B cell (primary cell): ENCODE results near the gene MRPS27. TPM values are rescaled to one million over a fixed set of nuclear protein-coding genes. Genes with fewer than 3 reads are reported as not detected.

Experiments
- ATAC-seq: fragments of 200-7000 bp; cut with Tn5 transposase; one replicate; pipeline ENCODE4 v1.10.0; 2021; ENCODE audit warnings: low read depth, mild to moderate bottlenecking, moderate number of reproducible peaks, moderate library complexity
- CTCF ChIA-PET: fragments of 350-600 bp; sonication (Branson Sonifier 250); formaldehyde crosslinking; loops from one replicate; lab custom pipeline; 2021; ENCODE audit warnings: antibody characterized with exemption, inconsistent platforms; lab: Charles Lee
- POLR2A ChIA-PET: fragments of 350-600 bp; sonication (Branson Sonifier 250); formaldehyde crosslinking; loops from one replicate; lab custom pipeline; 2021; ENCODE audit warnings: antibody characterized with exemption; lab: Charles Lee
- DNase-seq: peaks from one replicate; pipeline ENCODE4 v3.0.0; 2013
- H2AFZ ChIP-seq: 2 replicates; pipeline ENCODE4 v1.6.1; 2012; ENCODE audit warnings: mild to moderate bottlenecking, low read depth, low read length; ENCODE audit not compliant: insufficient read depth, poor library complexity, severe bottlenecking
- H3K27ac ChIP-seq, 2 donors: 1 replicate in 1 of 2; 2 replicates in 1 of 2; pipeline ENCODE4 v1.5.1; 2012 to 2013; ENCODE audit warnings: low read length in 2 of 2, mild to moderate bottlenecking in 2 of 2, moderate library complexity in 1 of 2
- H3K27me3 ChIP-seq, 4 experiments: fragments of 200-600 bp in 1 of 4; sonication (generic) in 1 of 4; replicated peaks in 1 of 4; 1 replicate in 2 of 4; 2 replicates in 2 of 4; pipeline versions ENCODE4 v1.6.1 to v1.7.0; 2013 to 2016; ENCODE audit warnings: low read length in 3 of 4, mild to moderate bottlenecking in 2 of 4, mixed read lengths in 1 of 4, moderate library complexity in 1 of 4; ENCODE audit not compliant: insufficient read depth in 4 of 4, control insufficient read depth in 3 of 4; ENCODE audit errors: control extremely low read depth in 1 of 4
- H3K36me3 ChIP-seq, 2 experiments: replicated peaks in 1 of 2; 1 replicate in 1 of 2; 2 replicates in 1 of 2; pipeline versions ENCODE4 v1.6.1 to v1.7.1; 2013; ENCODE audit warnings: low read length in 1 of 2; ENCODE audit not compliant: insufficient read depth in 2 of 2, control insufficient read depth in 1 of 2; ENCODE audit errors: control extremely low read depth in 1 of 2, extremely low read depth in 1 of 2
- H3K4me1 ChIP-seq, 2 donors: fragments of 200-600 bp in 1 of 2; sonication (generic) in 1 of 2; 1 replicate in 1 of 2; 2 replicates in 1 of 2; pipeline versions ENCODE4 v1.5.1 to v1.6.1; 2013 to 2017; ENCODE audit warnings: low read length in 2 of 2; ENCODE audit not compliant: control insufficient read depth in 2 of 2, insufficient read depth in 2 of 2
- H3K4me2 ChIP-seq: replicated peaks from 2 replicates; pipeline ENCODE3; 2012; ENCODE audit warnings: mild to moderate bottlenecking, low read depth, low read length; ENCODE audit not compliant: poor library complexity, severe bottlenecking
- H3K4me3 ChIP-seq, 5 experiments: fragments of 200-600 bp in 1 of 5; sonication (generic) in 1 of 5; 1 replicate in 3 of 5; 2 replicates in 2 of 5; pipeline versions ENCODE4 v1.5.1 to v1.7.0; 2011 to 2016; ENCODE audit warnings: low read length in 4 of 5, mild to moderate bottlenecking in 4 of 5, low read depth in 2 of 5, control low read depth in 1 of 5, moderate library complexity in 1 of 5; ENCODE audit not compliant: insufficient read depth in 1 of 5; ENCODE audit errors: control extremely low read depth in 1 of 5, extremely low read depth in 1 of 5
- H3K79me2 ChIP-seq: fragments of 200-600 bp; sonication (generic); one replicate; pipeline ENCODE4 v1.6.0; 2016; ENCODE audit warnings: low read length; ENCODE audit not compliant: control insufficient read depth, insufficient read depth
- H3K9ac ChIP-seq: fragments of 200-600 bp; sonication (generic); 2 replicates; pipeline ENCODE4 v1.6.1; 2017; ENCODE audit warnings: mild to moderate bottlenecking, low read length, moderate library complexity
- H3K9me3 ChIP-seq, 3 donors: one replicate each; pipeline versions ENCODE4 v1.6.1 to v1.7.1; 2013; ENCODE audit warnings: low read length in 2 of 3; ENCODE audit not compliant: control insufficient read depth in 2 of 3, insufficient read depth in 1 of 3; ENCODE audit errors: control extremely low read depth in 1 of 3
- H4K20me1 ChIP-seq: 2 replicates; pipeline ENCODE4 v1.6.0; 2012; ENCODE audit warnings: mild to moderate bottlenecking, low read length; ENCODE audit not compliant: insufficient read depth, control insufficient read depth, poor library complexity, severe bottlenecking
- H3K27ac Mint-ChIP-seq: one replicate; pipeline ENCODE4 v1.8.0; 2021; ENCODE audit warnings: mixed read lengths
- H3K27me3 Mint-ChIP-seq: one replicate; pipeline ENCODE4 v1.8.0; 2021; ENCODE audit warnings: mixed read lengths
- H3K4me1 Mint-ChIP-seq: one replicate; pipeline ENCODE4 v1.8.0; 2021; ENCODE audit warnings: mixed read lengths
- H3K4me3 Mint-ChIP-seq: one replicate; pipeline ENCODE4 v1.8.0; 2021; ENCODE audit warnings: mixed read lengths
- H3K9me3 Mint-ChIP-seq: one replicate; pipeline ENCODE4 v1.8.0; 2022; ENCODE audit warnings: mixed read lengths; ENCODE audit not compliant: insufficient read depth
- CTCF ChIP-seq: fragments of 200-600 bp; IDR thresholded peaks from one replicate; pipeline ENCODE4 v1.8.0; 2022; ENCODE audit warnings: antibody characterized with exemption, mild to moderate bottlenecking
- EZH2 ChIP-seq: IDR thresholded peaks from 2 replicates; pipeline ENCODE4 v1.6.1; 2012; ENCODE audit warnings: borderline replicate concordance, low read depth, mild to moderate bottlenecking, moderate library complexity, low read length; ENCODE audit not compliant: insufficient read depth, poor library complexity, severe bottlenecking
- WGBS: methylation state at CpG from one replicate; pipeline ENCODE4 v1.1.5; 2013; ENCODE audit warnings: missing lambda C conversion rate; ENCODE audit not compliant: insufficient coverage; 5-methylcytosine and 5-hydroxymethylcytosine counted together
- intact Hi-C: fragments of 100-400 bp; cut with micrococcal nuclease; formaldehyde crosslinking; loops from one replicate; pipeline ENCODE4 v1.10.0; 2022
- polyA plus RNA-seq: library from polyadenylated mRNA; depleted of rRNA; stranded (reverse); fragments of >200 nt; gene quantifications from 2 replicates; pipeline ENCODE4 v1.2.3, GENCODE V29; 2012
- total RNA-seq, 2 donors: library from RNA; stranded (reverse); fragments of 120-200 nt in 1 of 2; gene quantifications; 1 replicate in 1 of 2; 2 replicates in 1 of 2; pipeline versions ENCODE4 v1.2.3 to v1.2.4, GENCODE V29; 2013 to 2022

The MRPS27 gene
- total and polyA plus RNA-seq, 2 donors (not counting 1 experiment from before 2014, with no cell fraction given) = 33.4 to 58.3 TPM

- WGBS = 96% methylated on average over 15 of the region's 15 CpGs
- H3K4me3 ChIP-seq = no peak overlapping the region
- Mint-ChIP-seq H3K4me1 (peaks cover 11% of the 10 kb centered on the region), H3K9me3 (peaks cover 3% of the 10 kb centered on the region), H3K27me3 (peaks cover 21% of the 10 kb centered on the region), H3K4me3 (no peak overlapping the region), H3K27ac (no peak overlapping the region)
- H3K27ac ChIP-seq = no peak overlapping the region
- H3K4me1 ChIP-seq = peaks cover 7 to 13% of the 10 kb centered on the region in 2 donors
- no peaks in the 10 kb centered on the region for H3K79me2 ChIP-seq
- intact Hi-C loops = no loop called here
- ATAC-seq = no peak
- TF ChIP-seq EZH2 (no peak), CTCF (no peak)
- H3K36me3 ChIP-seq = no peaks in the 10 kb centered on the region
- H4K20me1 ChIP-seq = no peaks in the 10 kb centered on the region
- CTCF ChIA-PET = no interaction called here
- H3K4me2 ChIP-seq = no peak overlapping the region
- H2AFZ ChIP-seq = no peak overlapping the region
- H3K9ac ChIP-seq = no peak overlapping the region
- no peak for DNase-seq
- peaks cover 0 to 15% (median 0%) of the 10 kb centered on the region in 3 donors for H3K9me3 ChIP-seq
- H3K27me3 ChIP-seq = no peaks in the 10 kb centered on the region
- POLR2A ChIA-PET = no interaction called here
Measured at GRCh38 chr5:72199681-72200080, 120.4 kb downstream of the MRPS27 start.

- DNase-seq = no peak
- 92% methylated on average over 5 of the region's 5 CpGs for WGBS
- intact Hi-C loops = no loop called here
- peaks cover 7 to 14% of the 10 kb centered on the region in 2 donors for H3K4me1 ChIP-seq
- H3K4me3 Mint-ChIP-seq = no peak overlapping the region
- H3K27ac Mint-ChIP-seq = no peak overlapping the region
- no peak overlapping the region for H3K9ac ChIP-seq
- ATAC-seq = no peak
- TF ChIP-seq CTCF (no peak), EZH2 (no peak)
- H3K27me3 Mint-ChIP-seq = peaks cover 21% of the 10 kb centered on the region
- CTCF ChIA-PET = no interaction called here
- no peak overlapping the region for H3K4me2 ChIP-seq
- no peaks in the 10 kb centered on the region for H4K20me1 ChIP-seq
- H3K9me3 ChIP-seq = peaks cover 0 to 15% (median 0%) of the 10 kb centered on the region in 3 donors
- no peaks in the 10 kb centered on the region for H3K27me3 ChIP-seq
- POLR2A ChIA-PET = no interaction called here
- H3K27ac ChIP-seq = no peak overlapping the region
- no peaks in the 10 kb centered on the region for H3K79me2 ChIP-seq
- H3K4me3 ChIP-seq = no peak overlapping the region
- H2AFZ ChIP-seq = no peak overlapping the region
- peaks cover 15% of the 10 kb centered on the region for H3K4me1 Mint-ChIP-seq
- peaks cover 3% of the 10 kb centered on the region for H3K9me3 Mint-ChIP-seq
- no peaks in the 10 kb centered on the region for H3K36me3 ChIP-seq
Measured at GRCh38 chr5:72197393-72197792, 122.6 kb downstream of the MRPS27 start.
